NB4 (cell line): ENCODE data around the gene DPAGT1.

Experiments used
- CTCF ChIP-seq: IDR thresholded peaks from one replicate; pipeline ENCODE4 v1.5.1; 2012; ENCODE audit warnings: low read depth, low read length
- MAX ChIP-seq: IDR thresholded peaks from 2 replicates; pipeline ENCODE4 v1.6.1; 2011; ENCODE audit warnings: low read depth, low read length
- POLR2A ChIP-seq: IDR thresholded peaks from 2 replicates; pipeline ENCODE4 v1.6.1; 2011; ENCODE audit warnings: mild to moderate bottlenecking; ENCODE audit not compliant: insufficient read length; ENCODE audit errors: extremely low read depth

- TF ChIP-seq CTCF = no peak
- TF ChIP-seq POLR2A = no peak
- no peak for TF ChIP-seq MAX
Observed at GRCh38 chr11:119108857-119109221, 7.2 kb upstream of the DPAGT1 start.
